Stimulated activated CD8-positive, alpha-beta memory T cell treated with anti-CD3 and anti-CD28 coated beads, Interleukin-12 subunit alpha, Interleukin-12 subunit beta, amount 100 ng/mL, for 24 hours (primary cell): ENCODE data around the gene UNC79.

Experiments
- DNase-seq: peaks from one replicate; pipeline ENCODE4 v3.0.0-alpha.2; 2020; ENCODE audit errors: extremely low read depth

UNC79 gene

GRCh38 chr14:93749076-93749420 is 318.3 kb downstream of the UNC79 start:
- DNase-seq, result no peak

GRCh38 chr14:93751946-93752655 is 321.4 kb downstream of the UNC79 start:
- no peak for DNase-seq

GRCh38 chr14:93752980-93753561 is 322.3 kb downstream of the UNC79 start:
- DNase-seq, result no peak

GRCh38 chr14:93753647-93754046 is 322.9 kb downstream of the UNC79 start:
- DNase-seq, result no peak

- DNase-seq, result no peak
Observed at GRCh38 chr14:93757206-93757605, 326.5 kb downstream of the UNC79 start.
